ENCODE measurements around the gene ARHGAP10.

GRCh38 chr4:148017801-148018200 lies 285.9 kb downstream of the ARHGAP10 start:
- TF ChIP-seq CTCF (IDR thresholded peaks at IDR 0.05) (no peak), POLR2A (IDR thresholded peaks at IDR 0.05) (no peak)
